8988T (cell line): ENCODE measurements around the gene ARMH1.
A peak's percentile ranks its signal among the peaks of the same experiment; 100 is the strongest.
"Not testable (repeated sequence)": the region's sequence is repeated elsewhere in the genome, so short reads cannot be mapped to it uniquely, and the experiment has no call there.

Experiments
- DNase-seq: peaks from one replicate; pipeline ENCODE4 v3.0.0; 2011

The ARMH1 gene

DNA sequence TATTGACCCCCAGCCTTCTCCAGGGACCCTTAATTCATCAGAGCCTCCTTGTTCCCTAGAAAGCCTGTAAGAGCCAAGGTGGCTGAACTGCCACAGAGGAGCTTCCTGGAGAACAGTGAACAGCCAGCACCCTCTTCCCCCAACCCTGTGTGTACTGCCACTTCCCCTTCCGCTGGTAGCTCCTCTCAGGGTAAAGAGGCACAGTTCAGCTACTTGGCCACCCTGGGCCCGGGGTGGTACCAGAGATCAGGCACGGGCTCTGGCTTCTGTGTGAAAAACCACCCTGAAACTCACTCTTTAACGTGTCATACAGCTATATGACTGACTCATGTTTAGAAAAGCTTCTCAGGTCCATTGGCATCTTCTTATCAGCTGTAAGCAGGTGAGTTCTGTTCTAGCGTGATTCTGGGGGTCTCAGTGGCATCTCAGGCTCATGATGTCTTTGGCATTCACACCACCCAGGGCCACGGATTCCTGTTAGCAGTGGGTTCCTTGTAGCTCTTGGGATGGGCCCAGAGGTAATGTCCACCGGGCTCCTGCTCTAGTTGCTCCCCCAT is 22.4 kb downstream of the ARMH1 start:
- no peak for DNase-seq

DNA sequence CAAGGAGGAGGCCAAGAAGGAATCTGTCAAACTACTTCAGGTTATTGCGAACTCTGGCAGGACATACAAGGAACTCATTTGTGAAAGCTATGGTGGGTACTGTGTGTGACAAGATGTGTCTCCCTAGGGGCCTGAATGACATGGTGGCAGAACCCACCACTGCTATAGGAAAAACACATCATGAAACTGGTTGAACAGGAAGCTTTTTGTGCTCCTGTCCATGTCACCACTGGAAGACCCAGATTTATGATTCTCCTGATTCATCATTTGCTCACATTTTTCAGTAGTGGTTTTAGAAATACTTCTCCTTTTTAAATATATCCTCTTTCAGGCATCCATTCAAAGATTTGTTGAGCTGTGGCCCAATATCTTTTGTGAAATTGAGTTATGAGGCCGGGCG is 23.6 kb downstream of the ARMH1 start:
- no peak for DNase-seq

DNA sequence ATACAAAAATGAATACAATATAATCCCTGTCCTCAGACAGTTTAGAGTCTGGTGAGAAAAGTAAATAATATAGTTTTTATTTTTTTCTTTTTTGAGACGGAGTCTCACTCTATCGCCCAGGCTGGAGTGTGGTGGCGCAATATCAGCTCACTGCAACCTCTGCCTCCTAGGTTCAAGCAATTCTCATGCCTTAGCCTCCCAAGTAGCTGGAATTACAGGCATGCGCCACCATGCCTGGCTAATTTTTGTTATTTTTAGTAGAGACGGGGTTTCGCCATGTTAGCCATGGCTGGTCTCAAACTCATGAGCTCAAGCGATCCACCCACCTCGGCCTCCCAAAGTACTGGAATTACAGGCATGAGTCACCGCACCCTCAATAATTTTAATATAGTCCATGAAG is 24.9 kb downstream of the ARMH1 start:
- DNase-seq: not testable (repeated sequence)

DNA sequence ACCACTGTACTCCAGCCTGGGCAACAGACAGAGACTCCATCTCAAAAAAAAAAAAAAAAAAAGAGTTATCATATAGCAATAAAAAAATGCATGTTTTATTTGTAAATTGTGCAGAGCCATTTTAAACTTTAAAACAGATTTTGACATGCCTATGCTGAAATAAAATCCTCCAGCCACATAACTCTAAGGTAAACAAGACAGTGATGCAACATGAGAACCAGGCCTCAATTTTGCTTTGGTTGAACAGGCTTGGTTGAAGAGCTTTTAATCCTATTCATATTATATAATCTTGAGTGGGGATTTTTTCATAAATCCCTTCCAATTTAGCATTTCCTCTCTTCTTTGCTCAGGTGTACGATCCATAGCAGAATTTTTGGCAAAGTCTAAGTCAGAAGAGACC is 26.1 kb downstream of the ARMH1 start:
- DNase-seq: no peak

DNA sequence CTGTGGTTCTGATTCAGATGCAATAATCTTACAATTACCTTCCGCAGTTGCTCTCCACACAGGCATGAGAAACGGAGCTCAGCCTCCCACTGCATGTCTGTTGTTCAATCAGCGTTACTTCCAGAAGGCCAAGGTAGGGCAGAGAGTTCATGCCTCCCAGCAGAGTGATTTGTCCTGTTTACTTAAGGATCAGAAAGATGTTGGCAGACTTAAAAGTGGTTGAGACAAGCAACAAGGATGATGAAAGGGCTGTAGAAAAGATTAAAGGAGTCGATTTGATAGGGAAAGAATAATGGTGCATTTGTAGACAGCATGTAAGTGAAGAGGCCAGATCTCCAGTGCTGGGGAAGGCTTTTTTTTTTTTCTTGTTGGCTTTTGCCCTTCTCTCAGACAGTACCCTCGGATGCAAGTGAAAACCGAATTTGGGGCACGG is 26.6 kb downstream of the ARMH1 start:
- DNase-seq: no peak

DNA sequence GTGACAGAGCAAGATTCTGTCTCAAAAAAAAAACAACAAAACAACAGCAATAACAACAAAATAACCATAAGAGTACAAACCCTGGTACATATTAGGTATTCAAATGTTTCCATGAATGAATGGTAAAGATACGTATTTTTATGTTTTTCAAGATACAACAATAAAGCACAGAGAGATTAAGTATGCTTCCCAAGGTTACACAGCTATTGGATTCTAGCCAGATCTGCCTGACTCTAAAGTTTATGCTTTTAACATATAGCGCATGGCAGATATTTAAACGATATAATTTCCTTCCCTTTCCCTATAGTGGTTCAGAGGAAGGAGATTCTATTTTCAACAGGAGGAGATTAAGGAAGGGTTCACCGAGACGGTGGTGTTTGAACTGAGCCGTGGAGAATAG is 31.0 kb downstream of the ARMH1 start:
- no peak for DNase-seq

DNA sequence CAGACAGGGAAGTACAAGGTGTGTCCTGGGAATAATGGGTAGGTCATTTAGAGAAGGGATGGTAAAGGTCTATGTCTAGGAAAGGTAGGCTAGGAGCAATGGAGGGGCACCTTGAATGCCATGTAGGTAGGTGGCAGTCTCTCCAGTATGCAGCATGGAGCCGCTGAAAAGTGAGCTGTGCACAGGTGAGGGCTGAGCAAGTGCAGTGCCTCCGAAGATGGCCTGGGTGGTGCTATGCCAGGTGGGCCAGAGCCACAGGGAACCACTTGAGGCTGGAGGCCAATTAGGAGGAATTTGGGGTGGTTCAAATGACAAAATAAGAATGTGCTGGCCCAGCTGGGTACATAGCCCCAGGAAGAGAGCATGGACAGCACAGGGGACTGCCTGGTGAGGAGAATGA is 31.4 kb downstream of the ARMH1 start:
- DNase-seq: no peak

DNA sequence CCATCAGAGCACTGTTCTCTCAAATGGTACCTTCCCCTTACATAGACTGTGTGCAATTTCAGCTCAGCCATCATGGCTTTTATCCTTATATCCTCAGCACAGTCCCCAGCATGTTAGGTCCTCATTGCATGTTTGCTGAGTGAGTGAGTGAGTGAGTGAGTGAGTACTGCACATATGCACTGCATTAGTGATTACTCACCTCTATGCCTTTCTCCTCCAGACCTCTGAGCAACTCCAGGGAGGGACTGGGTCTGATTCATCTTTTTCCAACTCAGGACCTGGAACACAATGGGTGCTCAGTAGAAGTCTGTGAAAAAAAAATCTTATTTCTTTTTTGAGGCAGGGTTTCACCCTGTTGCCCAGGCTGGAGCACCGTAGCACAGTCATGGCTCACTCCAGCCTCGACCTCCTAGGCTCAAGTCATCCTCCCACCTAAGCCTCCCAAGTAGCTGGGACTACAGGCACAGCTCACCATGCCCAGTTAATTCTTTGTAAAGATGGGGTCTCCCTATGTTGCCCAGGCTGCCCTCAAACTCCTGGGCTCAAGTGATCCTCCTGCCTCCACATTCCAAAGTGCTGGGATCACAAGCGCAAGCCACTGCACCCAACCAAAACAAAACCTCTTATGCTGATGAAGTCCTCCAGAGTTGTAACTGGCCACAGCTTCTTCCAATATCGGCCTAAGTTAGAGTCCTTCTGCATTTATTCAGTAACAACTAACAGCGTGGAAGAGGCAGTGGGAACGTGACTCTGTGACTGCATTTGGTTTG is 32.8 kb downstream of the ARMH1 start:
- DNase-seq: no peak

DNA sequence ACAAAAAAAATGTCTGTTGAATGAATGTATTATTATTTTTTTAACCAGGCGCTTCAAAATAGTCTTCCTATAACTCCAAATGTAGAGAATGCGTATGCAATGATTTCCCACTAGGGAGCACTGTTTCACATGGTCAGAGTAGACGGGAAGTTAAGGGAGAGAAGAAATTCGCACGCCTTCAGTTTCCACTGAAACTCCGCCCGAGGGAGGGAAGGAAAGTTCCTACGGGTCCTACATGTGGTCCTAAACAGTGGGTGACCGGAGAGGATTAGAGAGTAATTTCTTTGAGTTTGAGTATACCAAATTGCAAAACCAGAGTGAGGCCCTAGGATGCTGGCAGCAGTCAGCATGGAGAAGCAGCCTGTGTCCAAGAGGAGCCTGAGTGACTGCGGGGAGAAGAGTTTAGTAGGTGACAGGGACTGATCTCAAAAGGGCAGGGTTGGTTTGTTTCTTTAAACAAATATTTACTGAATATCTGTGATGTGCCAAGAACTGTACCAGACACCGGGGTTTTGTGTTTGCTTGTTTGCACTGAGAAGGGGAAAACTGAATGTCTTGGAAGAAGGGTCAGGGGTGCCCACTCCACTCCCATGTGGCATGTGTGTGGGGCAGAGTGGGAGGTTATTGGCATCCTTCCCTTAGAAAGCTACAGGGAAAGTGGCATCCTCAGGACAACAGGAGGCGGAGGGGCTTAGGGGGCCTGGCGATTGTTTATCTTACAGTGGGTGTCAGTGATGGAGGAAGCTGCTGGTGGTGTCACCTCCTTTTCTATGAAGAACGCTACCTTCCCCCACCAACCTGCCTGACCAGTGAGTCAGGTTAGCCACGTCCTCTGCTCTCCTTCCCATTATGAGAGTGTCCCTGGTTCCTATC is 33.7 kb downstream of the ARMH1 start:
- DNase-seq: no peak

DNA sequence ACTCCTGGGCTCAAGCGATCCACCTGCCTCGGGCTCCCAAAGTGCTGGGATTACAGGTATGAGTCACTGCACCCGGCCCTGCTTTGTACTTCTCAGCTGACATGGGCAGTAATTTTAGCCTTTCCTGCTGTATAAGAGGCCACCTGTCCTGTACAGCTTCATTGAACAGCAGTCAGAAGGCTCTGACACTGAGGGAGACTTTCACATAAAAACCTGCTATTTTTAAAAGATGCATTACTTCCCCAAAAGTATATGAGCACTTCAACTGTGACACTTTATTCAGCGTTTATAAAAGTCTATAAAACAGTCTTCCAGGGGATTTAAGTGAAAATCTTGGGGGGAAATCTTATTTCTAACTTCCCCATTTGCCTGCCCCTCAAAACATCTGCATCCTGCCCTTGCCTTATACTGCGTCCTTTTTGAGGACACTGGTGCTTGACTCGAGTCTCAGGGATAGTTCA is 38.8 kb downstream of the ARMH1 start:
- DNase-seq: no peak

DNA sequence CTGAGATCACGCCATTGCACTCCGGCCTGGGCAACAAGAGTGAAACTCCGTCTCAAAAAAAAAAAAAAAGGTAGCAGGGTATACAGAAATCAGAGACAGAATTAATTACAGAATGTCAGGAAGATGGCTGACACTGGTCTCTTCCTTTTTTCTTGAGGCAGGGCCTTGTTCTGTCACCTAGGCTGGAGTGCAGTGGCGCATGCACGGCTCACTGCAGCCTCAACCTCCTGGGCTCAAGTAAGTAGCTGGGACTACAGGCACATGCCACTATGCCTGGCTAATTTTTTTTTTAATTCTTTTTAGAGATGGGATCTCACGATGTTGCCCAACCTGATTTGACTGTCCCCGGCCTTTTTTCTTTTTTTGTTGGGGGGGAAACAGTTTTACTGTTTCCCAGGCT is 40.0 kb downstream of the ARMH1 start:
- DNase-seq: no peak

DNA sequence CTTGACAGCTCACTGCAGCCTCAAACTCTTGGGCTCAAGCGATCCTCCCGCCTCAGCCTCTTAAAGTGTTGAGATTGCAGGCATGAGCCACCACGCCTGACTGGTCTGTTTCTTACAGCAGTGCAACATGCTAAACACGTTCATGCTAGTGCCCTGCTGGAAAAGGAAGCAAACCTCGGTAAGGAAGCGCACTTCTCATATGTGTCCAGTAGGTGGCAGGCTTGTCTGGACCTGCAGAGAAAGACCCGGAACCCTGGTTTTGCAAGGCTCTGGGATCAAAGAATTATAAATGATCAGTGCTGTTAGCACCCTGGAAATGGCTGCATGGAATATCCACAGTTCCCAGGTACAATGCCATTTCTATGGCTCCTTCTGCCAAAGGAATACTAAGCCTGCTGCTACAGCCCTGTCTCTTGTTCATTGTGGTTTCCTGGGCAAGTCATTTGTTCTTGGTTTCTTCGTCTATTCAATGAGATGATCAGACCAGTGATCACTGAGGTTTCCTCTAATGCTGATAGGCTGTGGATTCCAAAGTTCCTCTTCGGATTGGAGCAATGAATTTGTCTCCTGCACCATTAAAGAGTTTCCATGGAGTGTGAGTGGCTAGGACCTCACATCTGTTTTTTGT is 40.5 kb downstream of the ARMH1 start:
- peak; percentile 56 for DNase-seq

DNA sequence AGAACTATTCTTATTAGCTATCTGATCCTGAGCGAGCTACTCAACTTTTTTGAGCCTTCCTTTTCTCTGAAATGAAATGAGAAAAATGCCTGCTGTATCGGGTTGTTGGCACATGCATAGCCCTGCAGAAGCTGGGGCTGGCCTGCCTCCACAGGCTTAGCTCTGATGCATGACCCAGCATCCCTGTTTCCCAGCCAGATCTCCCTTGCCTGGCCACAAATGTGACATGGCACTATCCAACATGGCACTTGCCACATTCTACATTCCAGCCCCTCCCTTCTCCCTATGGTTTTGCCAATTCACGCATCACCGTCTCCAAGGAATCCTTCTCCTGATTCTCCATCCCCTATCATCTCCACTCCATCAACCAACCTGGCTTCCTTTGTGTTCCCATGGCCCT is 42.6 kb downstream of the ARMH1 start:
- no peak for DNase-seq

DNA sequence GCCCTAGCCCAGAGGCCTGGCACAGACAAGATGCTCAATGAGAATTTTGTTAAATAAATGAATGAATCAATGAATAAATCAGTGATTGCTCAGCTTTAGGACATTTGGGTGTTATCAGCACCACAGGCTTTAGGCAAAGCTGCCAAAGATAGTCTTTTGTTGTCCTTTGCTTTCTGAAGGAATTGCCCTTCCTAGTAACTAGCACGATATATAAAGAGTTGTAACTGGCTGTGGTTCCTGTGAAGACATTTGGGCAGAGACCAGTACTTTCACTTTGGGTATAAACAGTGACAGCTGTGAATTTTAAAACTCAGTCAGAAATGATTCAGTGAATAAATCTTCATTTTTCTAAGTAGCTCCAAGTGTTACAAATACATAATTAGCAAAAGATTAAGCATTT is 43.1 kb downstream of the ARMH1 start:
- no peak for DNase-seq

DNA sequence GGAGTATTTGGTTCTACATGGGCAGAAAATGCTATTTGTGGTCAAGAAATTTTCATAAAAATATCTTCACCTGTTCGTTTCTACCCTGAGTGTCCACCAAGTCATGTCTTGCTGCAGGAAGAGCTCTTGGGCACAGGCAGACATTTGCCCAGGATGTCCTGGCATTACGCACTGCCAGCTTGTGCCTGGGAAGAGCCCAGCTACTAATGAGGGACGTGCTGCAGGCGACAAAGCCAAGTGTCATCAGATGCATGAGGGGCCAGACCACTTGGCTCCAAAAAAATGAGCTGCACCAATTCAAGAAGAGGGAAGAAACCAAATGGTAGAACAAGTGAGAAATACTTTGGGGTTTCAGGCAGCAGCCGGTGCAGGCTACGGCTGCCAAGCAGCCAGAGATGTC is 43.6 kb downstream of the ARMH1 start:
- no peak for DNase-seq

DNA sequence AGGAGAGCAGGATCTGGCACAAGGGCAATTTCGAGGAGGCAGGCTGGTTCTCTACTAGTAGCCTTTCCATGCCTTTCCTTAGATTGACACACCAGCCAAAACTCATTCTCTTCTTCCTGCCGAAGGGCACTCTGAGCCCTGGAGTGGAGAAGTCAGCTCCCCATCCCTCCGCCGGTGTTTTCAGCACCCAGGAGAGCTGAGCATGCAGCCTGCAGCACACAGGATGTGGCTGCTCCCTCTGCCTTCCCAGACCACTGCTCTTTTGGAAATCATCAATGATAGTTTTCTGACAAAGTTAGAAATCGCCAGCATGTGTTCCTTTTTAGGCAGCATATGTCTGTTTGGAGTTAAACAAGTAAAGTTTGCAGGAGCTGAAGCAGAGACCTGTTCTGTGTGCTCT is 44.8 kb downstream of the ARMH1 start:
- DNase-seq: no peak

DNA sequence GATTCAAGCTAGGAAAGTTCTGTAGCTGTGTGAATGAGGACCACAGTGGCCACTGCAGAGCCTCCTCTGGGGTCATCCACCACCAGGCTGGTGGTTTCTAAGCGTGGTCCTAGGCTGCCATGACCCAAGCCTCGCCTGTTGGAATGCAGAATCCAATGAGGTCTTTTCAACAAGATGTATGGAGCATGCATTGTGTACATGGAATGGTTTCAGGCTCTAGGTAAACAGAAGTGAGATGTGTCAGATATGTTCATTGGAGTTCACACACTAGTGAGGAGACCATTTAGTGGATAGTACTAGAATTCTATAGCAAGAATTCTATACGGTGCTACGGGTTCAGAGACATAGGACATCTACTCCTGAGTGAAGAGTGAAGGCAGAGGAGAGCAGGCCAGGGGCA is 45.8 kb downstream of the ARMH1 start:
- DNase-seq: no peak

DNA sequence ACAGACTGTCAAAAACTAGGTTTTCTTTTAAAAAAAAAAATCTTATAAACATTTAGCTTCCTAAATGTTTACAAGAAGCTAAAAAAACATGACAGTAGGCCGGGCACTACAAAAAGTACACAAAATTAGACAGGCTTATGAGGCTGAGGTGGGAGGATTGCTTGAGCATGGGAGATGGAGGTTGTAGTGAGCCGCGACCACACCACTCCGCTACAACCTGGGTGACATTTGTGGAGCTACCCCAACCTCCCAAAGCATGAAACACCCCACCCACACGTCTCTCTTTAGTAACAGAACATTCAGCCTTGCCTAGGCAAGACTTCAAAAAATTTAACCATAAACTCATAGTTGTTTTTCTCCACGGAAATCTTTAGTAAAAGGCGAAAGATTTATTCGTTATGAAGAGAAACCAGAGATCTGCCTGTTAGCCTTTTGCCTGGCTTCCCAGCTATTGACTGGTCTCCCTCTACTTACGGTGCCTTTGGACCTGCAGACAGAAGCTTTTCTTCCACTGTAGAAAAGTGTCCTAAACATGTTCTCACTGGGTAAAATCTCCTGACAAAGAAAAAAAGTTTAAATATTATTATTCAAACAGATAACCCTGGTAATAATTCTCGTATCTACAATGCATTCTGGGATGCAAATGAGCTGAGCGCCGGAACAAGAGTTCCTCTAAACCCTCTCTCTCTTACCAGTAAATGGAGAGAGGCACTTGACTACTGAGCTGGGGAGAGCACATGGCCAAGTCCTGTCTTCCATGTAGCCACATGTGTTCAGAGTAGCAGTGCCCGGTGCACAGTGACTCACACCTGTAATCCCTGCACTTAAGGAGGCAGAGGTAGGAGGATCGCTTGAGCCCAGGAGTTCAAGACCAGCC is 47.2 kb downstream of the ARMH1 start:
- DNase-seq: peak; percentile 58

DNA sequence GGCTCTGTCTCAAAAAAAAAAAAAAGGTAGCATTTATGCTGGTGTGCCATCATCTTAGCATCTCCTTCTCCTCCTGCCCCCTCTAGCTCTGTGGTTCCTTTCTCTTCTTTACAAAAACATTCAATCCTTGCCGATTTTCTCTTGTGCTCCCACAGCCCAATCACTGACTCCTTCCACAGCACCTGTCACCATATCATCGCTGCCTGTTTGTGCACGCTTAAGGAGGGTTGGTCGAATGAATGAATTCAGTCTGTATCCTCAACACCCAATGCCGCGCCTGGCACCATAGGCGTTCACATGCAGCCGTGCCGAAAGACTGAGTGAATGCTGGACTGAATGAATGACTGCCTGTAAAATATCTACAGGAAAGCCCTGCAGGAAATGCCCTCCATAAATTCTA is 48.5 kb downstream of the ARMH1 start:
- no peak for DNase-seq

DNA sequence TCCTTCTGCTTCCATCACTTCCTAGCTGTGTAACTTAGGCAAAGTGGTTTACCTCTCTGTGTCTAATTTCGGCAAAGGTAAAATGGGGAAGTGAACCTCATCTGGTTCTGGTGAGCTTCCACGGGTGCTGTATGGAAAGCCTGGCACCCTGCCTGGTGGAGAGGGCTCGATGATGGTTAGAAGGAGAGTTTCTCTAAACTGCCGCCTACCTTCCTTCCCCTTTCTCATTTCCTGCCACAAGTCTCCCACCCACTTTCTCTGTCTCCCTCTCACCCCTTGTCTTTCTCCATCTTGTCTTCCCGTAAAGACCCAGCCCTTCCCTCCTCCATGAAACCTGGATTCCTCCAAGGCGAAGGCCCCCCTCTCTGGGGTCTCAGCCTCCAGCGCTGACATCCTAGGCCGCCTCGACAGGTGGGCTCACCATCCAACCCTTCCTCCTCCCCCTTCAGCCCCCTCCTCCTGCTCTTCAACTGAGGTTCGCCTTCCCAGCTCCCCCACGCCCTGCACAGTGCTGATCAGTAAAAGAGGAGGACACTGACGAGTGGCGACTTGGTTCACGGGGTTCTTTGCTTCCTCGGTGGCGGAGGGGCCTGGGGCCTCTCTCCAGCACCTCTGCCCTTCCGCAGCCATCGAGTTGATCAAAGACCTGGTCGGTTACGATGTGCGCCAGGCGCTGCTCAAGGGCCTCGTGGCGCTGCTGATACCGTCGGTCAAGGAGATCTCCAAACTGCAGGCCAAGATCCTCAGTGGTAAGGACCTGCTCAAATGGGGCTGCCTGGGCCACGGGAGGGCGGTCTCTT is 49.2 kb downstream of the ARMH1 start:
- DNase-seq: no peak

DNA sequence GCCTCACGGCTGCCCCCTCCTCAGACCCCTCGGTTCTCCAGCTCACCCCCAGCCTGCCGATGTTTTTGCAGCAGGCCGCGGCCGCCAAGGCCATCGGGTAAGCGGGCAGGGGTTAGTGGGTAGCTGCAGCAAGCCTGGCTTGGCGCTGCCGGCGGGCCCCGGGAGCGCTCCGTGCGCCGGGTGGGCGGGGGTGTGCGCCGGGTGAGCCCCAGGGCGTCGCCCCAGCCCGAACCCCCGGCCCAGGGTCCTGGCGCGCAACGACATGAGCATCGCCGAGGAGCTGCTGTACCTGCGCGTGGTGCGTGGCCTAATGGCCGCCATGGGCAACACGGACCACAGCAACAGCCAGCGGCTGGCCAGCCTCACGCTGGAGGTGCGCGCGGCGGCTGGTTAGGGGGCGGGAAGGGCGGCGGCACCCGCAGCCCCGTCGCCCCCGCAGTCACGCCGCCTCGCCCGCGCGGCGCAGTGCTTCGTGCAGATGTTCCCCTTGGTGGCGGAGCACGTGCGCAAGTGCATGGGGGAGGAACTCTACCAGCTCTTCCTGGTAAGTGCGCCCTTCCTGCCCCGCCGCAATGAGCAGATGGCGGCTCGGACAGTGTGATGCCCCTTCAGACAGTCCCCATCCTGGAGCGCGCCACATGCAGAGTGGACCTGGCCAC is 49.9 kb downstream of the ARMH1 start:
- no peak for DNase-seq
